WTC11 (cell line): ENCODE results near the gene BCAS3. TPM values are rescaled to one million over a fixed set of nuclear protein-coding genes. Genes with fewer than 3 reads are reported as not detected.

Source experiments
- ATAC-seq: fragments of 200-7000 bp; cut with Tn5 transposase; 2 replicates; pipeline ENCODE4 v1.10.0; 2021; ENCODE audit warnings: mild to moderate bottlenecking, moderate library complexity
- CTCF ChIA-PET: fragments of 300-600 bp; sonication (Branson Sonifier 250); formaldehyde crosslinking; loops from one replicate; lab custom pipeline; 2021; ENCODE audit warnings: antibody characterized with exemption; lab: Charles Lee
- POLR2A ChIA-PET: fragments of 350-600 bp; sonication (Branson Sonifier 250); formaldehyde crosslinking; loops from one replicate; lab custom pipeline; 2021; ENCODE audit warnings: antibody characterized with exemption; lab: Charles Lee
- DNase-seq: peaks from one replicate; pipeline ENCODE4 v3.0.0; 2021; ENCODE audit warnings: low spot score
- H3K27ac Mint-ChIP-seq: 2 replicates; pipeline ENCODE4 v1.8.0; 2021; ENCODE audit warnings: mixed read lengths
- H3K27me3 Mint-ChIP-seq: 2 replicates; pipeline ENCODE4 v1.8.0; 2021; ENCODE audit warnings: low read depth, mild to moderate bottlenecking, moderate library complexity, mixed read lengths
- H3K36me3 Mint-ChIP-seq: 2 replicates; pipeline ENCODE4 v1.8.0; 2021; ENCODE audit warnings: mixed read lengths
- H3K4me1 Mint-ChIP-seq: 2 replicates; pipeline ENCODE4 v1.8.0; 2022; ENCODE audit warnings: mixed read lengths
- H3K4me3 Mint-ChIP-seq: 2 replicates; pipeline ENCODE4 v1.8.0; 2021; ENCODE audit warnings: mild to moderate bottlenecking, moderate library complexity, mixed read lengths
- H3K9me3 Mint-ChIP-seq: 2 replicates; pipeline ENCODE4 v1.8.0; 2021; ENCODE audit warnings: mixed read lengths
- AFF4 ChIP-seq: sonication (generic); formaldehyde crosslinking; IDR thresholded peaks from 2 replicates; pipeline ENCODE4 v1.8.1; 2023; ENCODE audit warnings: mild to moderate bottlenecking, missing genetic modification reagents, borderline replicate concordance
- ATF2 ChIP-seq: sonication (generic); formaldehyde crosslinking; IDR thresholded peaks from 2 replicates; pipeline ENCODE4 v1.8.1; 2022; ENCODE audit warnings: low read depth, missing genetic modification reagents, borderline replicate concordance
- ATF3 ChIP-seq: sonication (generic); formaldehyde crosslinking; conservative IDR thresholded peaks from 2 replicates; pipeline ENCODE4 v1.8.1; 2022; ENCODE audit warnings: mild to moderate bottlenecking, missing genetic modification reagents
- CDX4 ChIP-seq: fragments of 250-450 bp; sonication (Bioruptor Pico); IDR thresholded peaks from 2 replicates; pipeline ENCODE4 v1.9.0; 2021; ENCODE audit warnings: moderate library complexity, mild to moderate bottlenecking, inconsistent platforms, borderline replicate concordance
- E2F4 ChIP-seq: sonication (generic); formaldehyde crosslinking; IDR thresholded peaks from 2 replicates; pipeline ENCODE4 v1.8.1; 2022; ENCODE audit warnings: low read depth, mild to moderate bottlenecking, moderate library complexity, missing genetic modification reagents, borderline replicate concordance
- FOXP1 ChIP-seq: sonication (generic); formaldehyde crosslinking; IDR thresholded peaks from 2 replicates; pipeline ENCODE4 v1.8.0; 2022; ENCODE audit warnings: missing genetic modification reagents, mild to moderate bottlenecking, moderate library complexity, borderline replicate concordance
- GRHL2 ChIP-seq: fragments of 250-450 bp; sonication (Bioruptor Pico); IDR thresholded peaks from 2 replicates; pipeline ENCODE4 v1.8.0; 2022; ENCODE audit warnings: mild to moderate bottlenecking, moderate library complexity; ENCODE audit not compliant: insufficient replicate concordance, severe bottlenecking
- NFATC4 ChIP-seq: fragments of 250-450 bp; sonication (Bioruptor Pico); IDR thresholded peaks from 2 replicates; pipeline ENCODE4 v1.9.0; 2021; ENCODE audit warnings: mild to moderate bottlenecking
- NFE2L1 ChIP-seq: sonication (generic); formaldehyde crosslinking; IDR thresholded peaks from 2 replicates; pipeline ENCODE4 v1.8.1; 2023; ENCODE audit warnings: missing genetic modification reagents
- NR3C1 ChIP-seq: sonication (generic); formaldehyde crosslinking; conservative IDR thresholded peaks from 2 replicates; pipeline ENCODE4 v1.8.1; 2023; ENCODE audit warnings: low read depth, mild to moderate bottlenecking, missing genetic modification reagents
- SMAD3 ChIP-seq: sonication (generic); formaldehyde crosslinking; IDR thresholded peaks from 2 replicates; pipeline ENCODE4 v1.8.0; 2022; ENCODE audit warnings: missing genetic modification reagents, mild to moderate bottlenecking, borderline replicate concordance
- TP53 ChIP-seq: sonication (generic); formaldehyde crosslinking; IDR thresholded peaks from 2 replicates; pipeline ENCODE4 v1.8.1; 2023; ENCODE audit warnings: mild to moderate bottlenecking, missing genetic modification reagents
- USF1 ChIP-seq: sonication (generic); formaldehyde crosslinking; IDR thresholded peaks from 2 replicates; pipeline ENCODE4 v1.8.0; 2022; ENCODE audit warnings: mild to moderate bottlenecking, missing genetic modification reagents
- ZNF671 ChIP-seq: fragments of 250-450 bp; sonication (Bioruptor Pico); IDR thresholded peaks from 2 replicates; pipeline ENCODE4 v1.8.0; 2021; ENCODE audit warnings: mild to moderate bottlenecking
- total RNA-seq: library from RNA; stranded (reverse); gene quantifications from 3 replicates; pipeline ENCODE4 v1.2.3, GENCODE V29; 2021

BCAS3 gene
- total RNA-seq, 1 experiment from 2014 or later, result 15.5 TPM

GRCh38 chr17:61381537-61381936 lies 703.9 kb downstream of the BCAS3 start:
- Mint-ChIP-seq H3K27ac (no peak overlapping the region), H3K9me3 (no peaks in the 10 kb centered on the region), H3K36me3 (no peaks in the 10 kb centered on the region), H3K4me3 (no peak overlapping the region), H3K4me1 (peaks cover 12% of the 10 kb centered on the region; the same call in 1 of the 2 replicates), H3K27me3 (no peaks in the 10 kb centered on the region; the same call in 1 of the 2 replicates)
- TF ChIP-seq USF1 (CRISPR knock-in tag) (no peak), NR3C1 (CRISPR knock-in tag) (no peak), CDX4 (CRISPR knock-in tag) (no peak), ATF2 (CRISPR knock-in tag) (no peak), E2F4 (no peak), NFATC4 (CRISPR knock-in tag) (no peak), SMAD3 (CRISPR knock-in tag) (no peak), TP53 (no peak)
- DNase-seq (no peak), ATAC-seq (no peak)
- ChIA-PET POLR2A (no interaction called here), CTCF (no interaction called here)

GRCh38 chr17:61382796-61383688 lies 705.4 kb downstream of the BCAS3 start:
- no peak overlapping the region for H3K4me3 Mint-ChIP-seq
- no peaks in the 10 kb centered on the region for H3K9me3 Mint-ChIP-seq
- no peak for ATAC-seq
- H3K27me3 Mint-ChIP-seq, result no peaks in the 10 kb centered on the region; the same call in 1 of the 2 replicates
- no peak overlapping the region for H3K27ac Mint-ChIP-seq
- H3K4me1 Mint-ChIP-seq, result peaks cover 12% of the 10 kb centered on the region; the same call in 1 of the 2 replicates
- POLR2A ChIA-PET, result no interaction called here
- TF ChIP-seq AFF4 (CRISPR knock-in tag) (no peak), NFE2L1 (CRISPR knock-in tag) (no peak), FOXP1 (no peak), GRHL2 (CRISPR knock-in tag) (no peak), ZNF671 (CRISPR knock-in tag) (no peak), ATF3 (CRISPR knock-in tag) (no peak)
- H3K36me3 Mint-ChIP-seq, result no peaks in the 10 kb centered on the region
- DNase-seq, result no peak
- CTCF ChIA-PET, result no interaction called here
